SK-N-SH treated with all-trans-retinoic acid at 6 μM for 48 hours (cell line): ENCODE results near the gene RRAS2.

Source experiments
- ATAC-seq: fragments of 200-7000 bp; cut with Tn5 transposase; 3 replicates; pipeline ENCODE4 v1.9.1; 2020; ENCODE audit warnings: mild to moderate bottlenecking, moderate library complexity
- ARNTL ChIP-seq: fragments of 450-650 bp; formaldehyde crosslinking; IDR thresholded peaks from 2 replicates; pipeline ENCODE4 v1.5.0; 2020; ENCODE audit warnings: low read depth, mild to moderate bottlenecking, moderate library complexity, borderline replicate concordance
- BACH2 ChIP-seq: fragments of 250-450 bp; sonication (Bioruptor Pico); IDR thresholded peaks from 2 replicates; pipeline ENCODE4 v1.9.0; 2021; ENCODE audit warnings: mild to moderate bottlenecking, borderline replicate concordance
- ESRRG ChIP-seq: fragments of 250-450 bp; sonication (Bioruptor Pico); IDR thresholded peaks from 2 replicates; pipeline ENCODE4 v1.6.1; 2021; ENCODE audit warnings: mild to moderate bottlenecking
- GLIS3 ChIP-seq: fragments of 250-450 bp; sonication (Bioruptor Pico); IDR thresholded peaks from 2 replicates; pipeline ENCODE4 v1.5.0; 2020; ENCODE audit warnings: mild to moderate bottlenecking, moderate library complexity
- ISL1 ChIP-seq: fragments of 250-450 bp; sonication (Bioruptor Pico); IDR thresholded peaks from 2 replicates; pipeline ENCODE4 v2.1.2; 2022; ENCODE audit warnings: mild to moderate bottlenecking, moderate library complexity
- OSR1 ChIP-seq: fragments of 250-450 bp; sonication (Bioruptor Pico); IDR thresholded peaks from 2 replicates; pipeline ENCODE4 v1.8.0; 2022; ENCODE audit warnings: moderate library complexity, mild to moderate bottlenecking, inconsistent platforms
- PPARA ChIP-seq: fragments of 250-450 bp; sonication (Bioruptor Pico); IDR thresholded peaks from 2 replicates; pipeline ENCODE4 v1.5.0; 2020; ENCODE audit warnings: mild to moderate bottlenecking, borderline replicate concordance
- RARB ChIP-seq: fragments of 250-450 bp; sonication (Bioruptor Pico); IDR thresholded peaks from 2 replicates; pipeline ENCODE4 v1.8.0; 2021; ENCODE audit warnings: mild to moderate bottlenecking, moderate library complexity
- SNAI2 ChIP-seq: fragments of 250-450 bp; sonication (Bioruptor Pico); IDR thresholded peaks from 2 replicates; pipeline ENCODE4 v1.5.0; 2020; ENCODE audit warnings: mild to moderate bottlenecking, moderate library complexity
- TCF4 ChIP-seq: fragments of 250-450 bp; sonication (Bioruptor Pico); IDR thresholded peaks from 2 replicates; pipeline ENCODE4 v1.8.0; 2021; ENCODE audit warnings: mild to moderate bottlenecking, moderate library complexity, borderline replicate concordance
- TOX ChIP-seq: fragments of 250-450 bp; sonication (Bioruptor Pico); IDR thresholded peaks from 2 replicates; pipeline ENCODE4 v1.8.0; 2021; ENCODE audit warnings: mild to moderate bottlenecking, moderate library complexity, borderline replicate concordance
- ZC3H10 ChIP-seq: fragments of 250-450 bp; sonication (Bioruptor Pico); IDR thresholded peaks from 2 replicates; pipeline ENCODE4 v1.5.1; 2021; ENCODE audit warnings: mild to moderate bottlenecking, moderate library complexity
- ZFP3 ChIP-seq: fragments of 250-450 bp; sonication (Bioruptor Pico); IDR thresholded peaks from 2 replicates; pipeline ENCODE4 v1.5.0; 2020; ENCODE audit warnings: mild to moderate bottlenecking, moderate library complexity
- ZFP30 ChIP-seq: fragments of 450-650 bp; formaldehyde crosslinking; IDR thresholded peaks from 2 replicates; pipeline ENCODE4 v1.5.0; 2022; ENCODE audit warnings: mild to moderate bottlenecking, moderate library complexity
- ZNF70 ChIP-seq: fragments of 450-650 bp; formaldehyde crosslinking; IDR thresholded peaks from 2 replicates; pipeline ENCODE4 v1.5.0; 2020; ENCODE audit warnings: mild to moderate bottlenecking, moderate library complexity
- ZNF8 ChIP-seq: fragments of 450-650 bp; formaldehyde crosslinking; IDR thresholded peaks from 2 replicates; pipeline ENCODE4 v1.5.0; 2020; ENCODE audit warnings: mild to moderate bottlenecking, moderate library complexity
- TF ChIP-seq, protein P1 (sequence below): fragments of 250-450 bp; sonication (Bioruptor Pico); IDR thresholded peaks from 2 replicates; pipeline ENCODE4 v1.8.0; 2020; ENCODE audit warnings: mild to moderate bottlenecking, moderate library complexity, borderline replicate concordance
- TF ChIP-seq, protein P2 (sequence below): fragments of 250-450 bp; sonication (Bioruptor Pico); IDR thresholded peaks from 2 replicates; pipeline ENCODE4 v1.5.1; 2020; ENCODE audit warnings: low read depth, mild to moderate bottlenecking, moderate library complexity
- TF ChIP-seq, protein P3 (sequence below): fragments of 250-450 bp; sonication (Bioruptor Pico); IDR thresholded peaks from 2 replicates; pipeline ENCODE4 v1.5.1; 2021; ENCODE audit warnings: mild to moderate bottlenecking, moderate library complexity
- TF ChIP-seq, protein P4 (sequence below): fragments of 250-450 bp; sonication (Bioruptor Pico); IDR thresholded peaks from 2 replicates; pipeline ENCODE4 v1.5.0; 2020; ENCODE audit warnings: mild to moderate bottlenecking, moderate library complexity
- TF ChIP-seq, protein P5 (sequence below): fragments of 250-450 bp; sonication (Bioruptor Pico); IDR thresholded peaks from 2 replicates; pipeline ENCODE4 v1.8.0; 2021; ENCODE audit warnings: low read depth, mild to moderate bottlenecking, moderate library complexity, borderline replicate concordance

RRAS2 gene

DNA sequence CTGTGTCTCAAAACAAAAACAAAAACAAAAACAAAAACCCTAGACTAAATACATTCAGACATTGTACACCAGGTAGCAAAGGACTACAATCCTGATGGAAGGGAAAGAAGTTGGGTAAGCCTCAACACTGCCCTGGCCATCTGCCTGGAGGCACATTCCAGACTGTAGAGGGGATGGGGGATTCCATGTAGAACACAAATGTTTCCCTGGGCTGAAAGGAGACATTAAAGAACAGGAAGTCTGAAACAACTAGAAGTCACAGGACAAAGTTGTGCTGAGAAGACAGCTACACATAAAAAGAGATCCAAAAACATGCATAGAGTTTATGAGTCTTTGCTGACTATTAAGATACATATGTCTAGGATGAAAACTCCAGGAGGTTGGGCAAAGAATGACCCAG is 83.9 kb downstream of the RRAS2 start:
- TF ChIP-seq ZFP30 (CRISPR knock-in tag), result no peak
- TF ChIP-seq BACH2 (CRISPR knock-in tag), result no peak
- TF ChIP-seq ESRRG (CRISPR knock-in tag), result no peak
- TF ChIP-seq SNAI2, result no peak
- no peak for TF ChIP-seq ZNF8 (CRISPR knock-in tag)
- TF ChIP-seq, protein P1, sequence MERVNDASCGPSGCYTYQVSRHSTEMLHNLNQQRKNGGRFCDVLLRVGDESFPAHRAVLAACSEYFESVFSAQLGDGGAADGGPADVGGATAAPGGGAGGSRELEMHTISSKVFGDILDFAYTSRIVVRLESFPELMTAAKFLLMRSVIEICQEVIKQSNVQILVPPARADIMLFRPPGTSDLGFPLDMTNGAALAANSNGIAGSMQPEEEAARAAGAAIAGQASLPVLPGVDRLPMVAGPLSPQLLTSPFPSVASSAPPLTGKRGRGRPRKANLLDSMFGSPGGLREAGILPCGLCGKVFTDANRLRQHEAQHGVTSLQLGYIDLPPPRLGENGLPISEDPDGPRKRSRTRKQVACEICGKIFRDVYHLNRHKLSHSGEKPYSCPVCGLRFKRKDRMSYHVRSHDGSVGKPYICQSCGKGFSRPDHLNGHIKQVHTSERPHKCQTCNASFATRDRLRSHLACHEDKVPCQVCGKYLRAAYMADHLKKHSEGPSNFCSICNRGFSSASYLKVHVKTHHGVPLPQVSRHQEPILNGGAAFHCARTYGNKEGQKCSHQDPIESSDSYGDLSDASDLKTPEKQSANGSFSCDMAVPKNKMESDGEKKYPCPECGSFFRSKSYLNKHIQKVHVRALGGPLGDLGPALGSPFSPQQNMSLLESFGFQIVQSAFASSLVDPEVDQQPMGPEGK (CRISPR knock-in tag), result no peak
- TF ChIP-seq TCF4, result no peak
- TF ChIP-seq TOX, result no peak
- TF ChIP-seq ZNF70 (CRISPR knock-in tag), result no peak
- TF ChIP-seq, protein P2, sequence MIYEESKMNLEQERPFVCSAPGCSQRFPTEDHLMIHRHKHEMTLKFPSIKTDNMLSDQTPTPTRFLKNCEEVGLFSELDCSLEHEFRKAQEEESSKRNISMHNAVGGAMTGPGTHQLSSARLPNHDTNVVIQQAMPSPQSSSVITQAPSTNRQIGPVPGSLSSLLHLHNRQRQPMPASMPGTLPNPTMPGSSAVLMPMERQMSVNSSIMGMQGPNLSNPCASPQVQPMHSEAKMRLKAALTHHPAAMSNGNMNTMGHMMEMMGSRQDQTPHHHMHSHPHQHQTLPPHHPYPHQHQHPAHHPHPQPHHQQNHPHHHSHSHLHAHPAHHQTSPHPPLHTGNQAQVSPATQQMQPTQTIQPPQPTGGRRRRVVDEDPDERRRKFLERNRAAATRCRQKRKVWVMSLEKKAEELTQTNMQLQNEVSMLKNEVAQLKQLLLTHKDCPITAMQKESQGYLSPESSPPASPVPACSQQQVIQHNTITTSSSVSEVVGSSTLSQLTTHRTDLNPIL (CRISPR knock-in tag), result no peak
- TF ChIP-seq, all 23 proteins: peak for 0
- no peak; the same call in 2 of the 3 replicates for ATAC-seq

DNA sequence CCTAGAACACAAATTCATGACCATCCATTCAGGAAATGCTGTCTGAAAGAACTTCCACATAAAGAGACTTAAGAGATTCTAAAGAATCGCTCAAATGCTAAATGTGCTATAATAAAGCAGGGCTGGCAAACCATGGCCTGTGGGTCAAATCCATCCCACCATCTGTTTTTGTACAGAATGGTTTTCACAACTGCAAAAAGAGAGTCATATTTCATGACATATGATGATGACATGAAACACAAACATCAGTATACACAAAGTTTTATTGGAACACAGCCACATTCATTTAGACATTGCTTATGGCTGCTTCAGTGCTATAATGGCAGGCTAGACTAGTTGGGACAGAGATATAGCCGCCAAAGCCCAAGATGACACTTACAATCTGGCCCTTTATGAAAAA is 85.1 kb downstream of the RRAS2 start:
- ATAC-seq, result no peak
- TF ChIP-seq, protein P3, sequence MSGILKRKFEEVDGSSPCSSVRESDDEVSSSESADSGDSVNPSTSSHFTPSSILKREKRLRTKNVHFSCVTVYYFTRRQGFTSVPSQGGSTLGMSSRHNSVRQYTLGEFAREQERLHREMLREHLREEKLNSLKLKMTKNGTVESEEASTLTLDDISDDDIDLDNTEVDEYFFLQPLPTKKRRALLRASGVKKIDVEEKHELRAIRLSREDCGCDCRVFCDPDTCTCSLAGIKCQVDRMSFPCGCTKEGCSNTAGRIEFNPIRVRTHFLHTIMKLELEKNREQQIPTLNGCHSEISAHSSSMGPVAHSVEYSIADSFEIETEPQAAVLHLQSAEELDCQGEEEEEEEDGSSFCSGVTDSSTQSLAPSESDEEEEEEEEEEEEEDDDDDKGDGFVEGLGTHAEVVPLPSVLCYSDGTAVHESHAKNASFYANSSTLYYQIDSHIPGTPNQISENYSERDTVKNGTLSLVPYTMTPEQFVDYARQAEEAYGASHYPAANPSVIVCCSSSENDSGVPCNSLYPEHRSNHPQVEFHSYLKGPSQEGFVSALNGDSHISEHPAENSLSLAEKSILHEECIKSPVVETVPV (CRISPR knock-in tag), result no peak
- TF ChIP-seq RARB (CRISPR knock-in tag) (no peak), SNAI2 (no peak), GLIS3 (no peak)

DNA sequence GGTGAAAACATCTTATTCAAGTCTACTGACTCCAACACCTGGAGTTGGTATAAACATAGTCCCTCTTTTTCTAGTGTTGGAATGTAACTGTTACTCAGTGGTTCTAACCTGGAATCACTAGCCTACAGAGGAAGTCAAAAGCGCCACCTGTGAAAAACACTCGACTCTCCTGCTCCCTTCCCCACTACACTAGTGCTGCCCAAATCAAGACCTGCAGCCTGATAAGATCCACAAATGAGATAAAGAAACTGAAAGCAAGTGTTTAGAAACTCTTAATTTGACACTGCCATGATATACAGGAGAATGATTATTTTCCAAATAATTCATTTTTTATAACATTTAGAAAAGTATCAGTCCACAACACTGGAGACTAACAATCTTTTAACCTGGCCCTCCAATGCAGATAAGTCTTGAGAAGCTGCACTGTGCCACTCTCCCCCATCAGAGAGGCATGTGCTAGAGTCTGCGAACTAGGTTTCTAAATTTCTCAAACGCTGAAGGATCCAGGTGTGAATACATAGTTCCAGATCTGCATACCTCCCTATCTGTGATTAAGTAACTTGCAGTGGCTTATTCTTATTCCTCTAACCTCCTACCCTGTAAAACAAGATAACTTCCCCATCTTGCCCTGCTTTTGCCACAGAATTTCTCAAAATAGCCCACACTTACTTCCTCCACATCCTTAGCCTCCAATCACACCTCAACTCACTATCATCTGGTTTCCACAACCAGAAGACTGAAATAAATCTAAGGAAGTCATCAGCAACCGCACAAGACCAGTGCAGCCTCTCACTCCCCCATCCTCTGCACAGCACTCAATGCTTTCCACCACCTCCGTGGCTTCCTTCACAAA is 88.1 kb downstream of the RRAS2 start:
- TF ChIP-seq, protein P4, sequence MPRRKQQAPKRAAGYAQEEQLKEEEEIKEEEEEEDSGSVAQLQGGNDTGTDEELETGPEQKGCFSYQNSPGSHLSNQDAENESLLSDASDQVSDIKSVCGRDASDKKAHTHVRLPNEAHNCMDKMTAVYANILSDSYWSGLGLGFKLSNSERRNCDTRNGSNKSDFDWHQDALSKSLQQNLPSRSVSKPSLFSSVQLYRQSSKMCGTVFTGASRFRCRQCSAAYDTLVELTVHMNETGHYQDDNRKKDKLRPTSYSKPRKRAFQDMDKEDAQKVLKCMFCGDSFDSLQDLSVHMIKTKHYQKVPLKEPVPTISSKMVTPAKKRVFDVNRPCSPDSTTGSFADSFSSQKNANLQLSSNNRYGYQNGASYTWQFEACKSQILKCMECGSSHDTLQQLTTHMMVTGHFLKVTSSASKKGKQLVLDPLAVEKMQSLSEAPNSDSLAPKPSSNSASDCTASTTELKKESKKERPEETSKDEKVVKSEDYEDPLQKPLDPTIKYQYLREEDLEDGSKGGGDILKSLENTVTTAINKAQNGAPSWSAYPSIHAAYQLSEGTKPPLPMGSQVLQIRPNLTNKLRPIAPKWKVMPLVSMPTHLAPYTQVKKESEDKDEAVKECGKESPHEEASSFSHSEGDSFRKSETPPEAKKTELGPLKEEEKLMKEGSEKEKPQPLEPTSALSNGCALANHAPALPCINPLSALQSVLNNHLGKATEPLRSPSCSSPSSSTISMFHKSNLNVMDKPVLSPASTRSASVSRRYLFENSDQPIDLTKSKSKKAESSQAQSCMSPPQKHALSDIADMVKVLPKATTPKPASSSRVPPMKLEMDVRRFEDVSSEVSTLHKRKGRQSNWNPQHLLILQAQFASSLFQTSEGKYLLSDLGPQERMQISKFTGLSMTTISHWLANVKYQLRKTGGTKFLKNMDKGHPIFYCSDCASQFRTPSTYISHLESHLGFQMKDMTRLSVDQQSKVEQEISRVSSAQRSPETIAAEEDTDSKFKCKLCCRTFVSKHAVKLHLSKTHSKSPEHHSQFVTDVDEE (CRISPR knock-in tag), result no peak
- TF ChIP-seq GLIS3, result no peak
- TF ChIP-seq ISL1 (CRISPR knock-in tag), result no peak
- no peak for TF ChIP-seq PPARA (CRISPR knock-in tag)
- TF ChIP-seq ZFP3 (CRISPR knock-in tag), result no peak
- TF ChIP-seq BACH2 (CRISPR knock-in tag), result no peak
- TF ChIP-seq SNAI2, result no peak
- no peak for TF ChIP-seq TOX
- TF ChIP-seq, protein P1 (CRISPR knock-in tag), result no peak
- no peak for TF ChIP-seq ARNTL (CRISPR knock-in tag)
- TF ChIP-seq ZC3H10 (CRISPR knock-in tag), result no peak
- TF ChIP-seq, protein P5, sequence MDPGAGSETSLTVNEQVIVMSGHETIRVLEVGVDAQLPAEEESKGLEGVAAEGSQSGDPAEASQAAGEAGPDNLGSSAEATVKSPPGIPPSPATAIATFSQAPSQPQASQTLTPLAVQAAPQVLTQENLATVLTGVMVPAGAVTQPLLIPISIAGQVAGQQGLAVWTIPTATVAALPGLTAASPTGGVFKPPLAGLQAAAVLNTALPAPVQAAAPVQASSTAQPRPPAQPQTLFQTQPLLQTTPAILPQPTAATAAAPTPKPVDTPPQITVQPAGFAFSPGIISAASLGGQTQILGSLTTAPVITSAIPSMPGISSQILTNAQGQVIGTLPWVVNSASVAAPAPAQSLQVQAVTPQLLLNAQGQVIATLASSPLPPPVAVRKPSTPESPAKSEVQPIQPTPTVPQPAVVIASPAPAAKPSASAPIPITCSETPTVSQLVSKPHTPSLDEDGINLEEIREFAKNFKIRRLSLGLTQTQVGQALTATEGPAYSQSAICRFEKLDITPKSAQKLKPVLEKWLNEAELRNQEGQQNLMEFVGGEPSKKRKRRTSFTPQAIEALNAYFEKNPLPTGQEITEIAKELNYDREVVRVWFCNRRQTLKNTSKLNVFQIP (CRISPR knock-in tag), result no peak
- TF ChIP-seq OSR1 (CRISPR knock-in tag), result no peak
- no peak for TF ChIP-seq TCF4
- TF ChIP-seq, protein P3 (CRISPR knock-in tag), result no peak
- TF ChIP-seq RARB (CRISPR knock-in tag), result no peak
- TF ChIP-seq, all 23 proteins: peak for 0
- 0 out of 3 replicates have a peak, but pooled peaks have one; percentile 29 for ATAC-seq
